Osteocyte (in vitro differentiated cells): ENCODE data around the gene RRP36. TPM values are rescaled to one million over a fixed set of nuclear protein-coding genes. Genes with fewer than 3 reads are reported as not detected.

ENCODE experiments used
- DNase-seq: peaks from one replicate; pipeline ENCODE4 v3.0.0; 2021; ENCODE audit warnings: mixed read lengths; ENCODE audit not compliant: unreplicated experiment; ENCODE audit errors: extremely low spot score
- H3K27ac Mint-ChIP-seq: one replicate; pipeline ENCODE4 v1.8.0; 2021; ENCODE audit warnings: mild to moderate bottlenecking, mixed read lengths; ENCODE audit not compliant: unreplicated experiment
- H3K27me3 Mint-ChIP-seq: one replicate; pipeline ENCODE4 v1.8.0; 2021; ENCODE audit warnings: mixed read lengths; ENCODE audit not compliant: unreplicated experiment
- H3K36me3 Mint-ChIP-seq: one replicate; pipeline ENCODE4 v1.8.0; 2021; ENCODE audit warnings: mixed read lengths; ENCODE audit not compliant: unreplicated experiment
- H3K4me1 Mint-ChIP-seq: one replicate; pipeline ENCODE4 v1.8.0; 2021; ENCODE audit warnings: mixed read lengths; ENCODE audit not compliant: unreplicated experiment
- H3K4me3 Mint-ChIP-seq: one replicate; pipeline ENCODE4 v1.8.0; 2021; ENCODE audit warnings: mild to moderate bottlenecking, moderate library complexity, mixed read lengths; ENCODE audit not compliant: unreplicated experiment
- H3K9me3 Mint-ChIP-seq: one replicate; pipeline ENCODE4 v1.8.0; 2021; ENCODE audit warnings: mixed read lengths; ENCODE audit not compliant: unreplicated experiment
- total RNA-seq: library from RNA; stranded (reverse); gene quantifications from 2 replicates; pipeline ENCODE4 v1.2.1, GENCODE V29; 2021
- TF ChIP-seq, protein P1 (sequence below): fragments of 200-600 bp; sonication (generic); IDR thresholded peaks from 2 replicates; pipeline ENCODE4 v1.5.0; 2021; ENCODE audit warnings: antibody characterized with exemption, mild to moderate bottlenecking, moderate library complexity

Gene RRP36
- total RNA-seq, 1 donor from 2014 or later: 58.1 TPM

DNA sequence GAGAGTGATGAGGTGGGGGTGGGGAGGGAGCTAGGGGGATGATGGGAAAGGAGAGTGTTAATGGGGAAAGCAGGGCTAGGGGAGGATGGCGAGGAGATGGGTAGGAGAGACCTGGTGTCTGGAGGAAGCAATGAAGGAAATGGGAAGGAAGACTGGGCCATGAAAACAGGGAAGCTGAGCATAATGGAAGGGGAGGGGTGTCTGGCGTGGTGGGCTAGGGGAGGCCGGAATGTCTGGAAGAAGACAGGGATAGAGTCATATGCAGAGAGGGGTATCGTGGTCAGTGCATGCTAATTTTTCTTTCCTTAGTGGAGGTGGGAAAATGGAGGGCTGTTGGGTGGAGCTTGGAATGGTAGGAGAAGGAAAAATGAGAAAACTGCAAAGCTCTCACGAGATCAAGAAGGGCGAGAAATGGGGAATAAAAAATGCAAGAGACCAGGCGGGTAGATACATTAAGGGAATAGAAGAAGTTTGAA is 7.0 kb upstream of the RRP36 start:
- TF ChIP-seq, protein P1, sequence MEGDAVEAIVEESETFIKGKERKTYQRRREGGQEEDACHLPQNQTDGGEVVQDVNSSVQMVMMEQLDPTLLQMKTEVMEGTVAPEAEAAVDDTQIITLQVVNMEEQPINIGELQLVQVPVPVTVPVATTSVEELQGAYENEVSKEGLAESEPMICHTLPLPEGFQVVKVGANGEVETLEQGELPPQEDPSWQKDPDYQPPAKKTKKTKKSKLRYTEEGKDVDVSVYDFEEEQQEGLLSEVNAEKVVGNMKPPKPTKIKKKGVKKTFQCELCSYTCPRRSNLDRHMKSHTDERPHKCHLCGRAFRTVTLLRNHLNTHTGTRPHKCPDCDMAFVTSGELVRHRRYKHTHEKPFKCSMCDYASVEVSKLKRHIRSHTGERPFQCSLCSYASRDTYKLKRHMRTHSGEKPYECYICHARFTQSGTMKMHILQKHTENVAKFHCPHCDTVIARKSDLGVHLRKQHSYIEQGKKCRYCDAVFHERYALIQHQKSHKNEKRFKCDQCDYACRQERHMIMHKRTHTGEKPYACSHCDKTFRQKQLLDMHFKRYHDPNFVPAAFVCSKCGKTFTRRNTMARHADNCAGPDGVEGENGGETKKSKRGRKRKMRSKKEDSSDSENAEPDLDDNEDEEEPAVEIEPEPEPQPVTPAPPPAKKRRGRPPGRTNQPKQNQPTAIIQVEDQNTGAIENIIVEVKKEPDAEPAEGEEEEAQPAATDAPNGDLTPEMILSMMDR: no peak
- peak overlapping the region; percentile 92 for H3K27ac Mint-ChIP-seq
- no peaks in the 10 kb centered on the region for H3K27me3 Mint-ChIP-seq
- H3K9me3 Mint-ChIP-seq: no peaks in the 10 kb centered on the region
- no peak for DNase-seq
- peaks cover 31% of the 10 kb centered on the region for H3K36me3 Mint-ChIP-seq
- H3K4me1 Mint-ChIP-seq: peaks cover 44% of the 10 kb centered on the region
- peak overlapping the region; percentile 98 for H3K4me3 Mint-ChIP-seq

DNA sequence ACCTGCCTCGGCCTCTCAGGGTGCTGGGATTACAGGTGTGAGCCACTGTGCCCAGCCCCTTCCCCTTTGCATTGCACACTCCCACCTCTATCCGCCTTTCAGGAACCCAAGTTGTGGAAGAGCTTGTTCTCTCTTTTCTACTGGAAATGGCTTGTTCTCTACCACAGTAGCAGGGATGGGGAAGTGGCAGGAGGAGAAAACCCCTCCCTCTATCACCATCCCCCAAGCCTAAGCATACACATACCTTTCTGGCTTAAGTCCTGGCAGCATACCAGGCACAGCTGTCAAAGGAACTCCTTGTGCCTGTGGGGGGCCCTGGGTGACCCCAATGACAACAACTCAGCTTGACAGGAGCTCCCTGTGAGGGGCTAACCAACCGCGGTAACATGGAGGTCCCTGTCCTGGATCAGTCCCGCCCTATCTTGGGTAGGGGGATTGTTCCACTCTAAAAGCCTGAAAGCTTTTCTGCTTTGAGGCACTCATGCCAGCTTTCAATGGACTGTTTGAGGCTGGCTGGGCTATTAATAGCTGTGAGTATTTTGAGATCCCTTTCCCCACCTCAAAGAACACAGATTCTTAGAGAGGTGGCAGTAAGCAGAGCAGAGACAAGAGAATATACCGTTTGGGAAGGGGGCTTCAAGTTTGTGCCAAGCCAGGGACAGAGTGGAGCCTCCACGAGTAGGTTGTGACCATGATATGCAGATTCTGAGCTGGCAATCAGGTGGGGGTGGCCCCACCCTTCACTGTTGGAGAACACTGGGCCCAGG is 5.1 kb upstream of the RRP36 start:
- H3K4me3 Mint-ChIP-seq: peak overlapping the region; percentile 48
- no peaks in the 10 kb centered on the region for H3K9me3 Mint-ChIP-seq
- no peaks in the 10 kb centered on the region for H3K27me3 Mint-ChIP-seq
- no peak for DNase-seq
- TF ChIP-seq, protein P1: no peak
- peaks cover 53% of the 10 kb centered on the region for H3K4me1 Mint-ChIP-seq
- H3K36me3 Mint-ChIP-seq: peaks cover 31% of the 10 kb centered on the region
- no peak overlapping the region for H3K27ac Mint-ChIP-seq

GRCh38 chr6:43016943-43017334 is 4.5 kb upstream of the RRP36 start:
- TF ChIP-seq, protein P1: no peak
- Mint-ChIP-seq H3K4me3 (no peak overlapping the region), H3K27ac (no peak overlapping the region), H3K9me3 (no peaks in the 10 kb centered on the region), H3K27me3 (no peaks in the 10 kb centered on the region), H3K36me3 (peaks cover 27% of the 10 kb centered on the region), H3K4me1 (peaks cover 50% of the 10 kb centered on the region)
- DNase-seq: no peak

DNA sequence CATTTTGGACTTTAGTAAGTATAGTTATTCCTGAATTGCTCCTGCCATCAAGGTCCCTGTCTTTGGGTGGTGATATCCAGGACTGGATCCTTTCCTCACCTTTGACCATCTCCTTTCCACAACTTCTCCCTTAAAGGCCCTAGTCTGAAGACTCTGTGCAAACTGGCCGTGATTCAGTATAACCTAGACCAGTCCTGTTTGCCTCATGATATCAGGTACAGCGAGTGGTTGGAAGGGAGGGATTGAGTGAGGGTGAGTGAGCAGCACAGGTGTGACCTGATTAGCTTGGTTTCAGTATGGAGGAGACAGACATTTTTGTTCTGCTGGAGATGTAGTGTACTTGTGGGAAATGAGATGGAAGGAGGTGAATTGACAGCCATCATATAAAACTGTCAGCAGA is 2.3 kb upstream of the RRP36 start:
- Mint-ChIP-seq H3K27me3 (no peaks in the 10 kb centered on the region), H3K9me3 (no peaks in the 10 kb centered on the region), H3K36me3 (peaks cover 29% of the 10 kb centered on the region), H3K4me3 (no peak overlapping the region), H3K4me1 (peaks cover 41% of the 10 kb centered on the region), H3K27ac (no peak overlapping the region)
- TF ChIP-seq, protein P1: no peak
- no peak for DNase-seq

GRCh38 chr6:43020052-43020705 is 1.2 kb upstream of the RRP36 start:
- Mint-ChIP-seq H3K4me3 (no peak overlapping the region), H3K36me3 (peaks cover 37% of the 10 kb centered on the region), H3K27me3 (no peaks in the 10 kb centered on the region), H3K9me3 (no peaks in the 10 kb centered on the region), H3K4me1 (peaks cover 37% of the 10 kb centered on the region), H3K27ac (peak overlapping the region; percentile 63)
- TF ChIP-seq, protein P1: no peak
- DNase-seq: no peak
